HG03432 (cell line): ENCODE results near the gene HDGF.

ENCODE experiments used
- ATAC-seq: cut with Tn5 transposase; IDR thresholded peaks from one replicate; pipeline ENCODE4 v1.9.1; 2021; ENCODE audit warnings: mild to moderate bottlenecking, moderate library complexity; ENCODE audit not compliant: unreplicated experiment

The HDGF gene

DNA sequence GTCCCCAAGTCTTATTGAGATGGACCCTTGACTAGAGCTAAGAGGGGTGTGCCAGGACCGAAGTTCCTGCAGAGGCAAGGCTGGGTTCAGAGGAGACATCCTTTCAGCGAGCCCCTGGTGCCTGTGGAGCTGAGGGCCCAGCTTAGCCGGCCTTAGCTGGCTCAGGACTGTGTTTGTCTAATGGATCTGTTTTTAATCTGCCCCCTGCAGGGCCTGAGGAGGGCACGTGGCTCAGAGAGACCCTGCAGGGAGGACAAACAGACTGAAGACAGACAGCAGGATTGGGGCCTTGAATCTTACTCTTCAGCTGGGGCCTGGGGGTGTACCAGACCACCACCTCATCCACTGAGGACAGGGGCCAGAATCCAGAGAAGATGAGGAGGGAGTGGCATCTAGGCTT, 47.7 kb downstream of the HDGF start:
- ATAC-seq, result no peak

DNA sequence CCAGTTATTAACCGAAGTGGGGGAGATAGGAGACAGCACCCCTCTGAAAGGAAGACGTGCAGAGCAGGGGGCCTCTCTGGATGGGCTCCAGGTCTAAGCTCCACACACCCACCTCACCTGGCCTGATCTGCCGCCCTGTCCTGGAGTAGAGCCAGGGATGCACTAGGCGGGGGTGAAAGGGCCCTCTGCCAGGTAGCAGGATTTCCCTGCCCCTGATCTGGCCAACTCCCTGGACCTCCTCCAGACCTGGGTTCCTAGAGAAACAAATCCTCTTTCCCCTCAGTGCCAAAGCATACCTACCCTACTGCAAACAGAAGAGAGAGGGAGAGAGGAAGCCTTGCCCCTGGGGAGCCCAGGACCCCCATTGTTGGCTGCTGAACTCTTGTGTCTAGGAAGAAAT, 48.1 kb downstream of the HDGF start:
- no peak for ATAC-seq

DNA sequence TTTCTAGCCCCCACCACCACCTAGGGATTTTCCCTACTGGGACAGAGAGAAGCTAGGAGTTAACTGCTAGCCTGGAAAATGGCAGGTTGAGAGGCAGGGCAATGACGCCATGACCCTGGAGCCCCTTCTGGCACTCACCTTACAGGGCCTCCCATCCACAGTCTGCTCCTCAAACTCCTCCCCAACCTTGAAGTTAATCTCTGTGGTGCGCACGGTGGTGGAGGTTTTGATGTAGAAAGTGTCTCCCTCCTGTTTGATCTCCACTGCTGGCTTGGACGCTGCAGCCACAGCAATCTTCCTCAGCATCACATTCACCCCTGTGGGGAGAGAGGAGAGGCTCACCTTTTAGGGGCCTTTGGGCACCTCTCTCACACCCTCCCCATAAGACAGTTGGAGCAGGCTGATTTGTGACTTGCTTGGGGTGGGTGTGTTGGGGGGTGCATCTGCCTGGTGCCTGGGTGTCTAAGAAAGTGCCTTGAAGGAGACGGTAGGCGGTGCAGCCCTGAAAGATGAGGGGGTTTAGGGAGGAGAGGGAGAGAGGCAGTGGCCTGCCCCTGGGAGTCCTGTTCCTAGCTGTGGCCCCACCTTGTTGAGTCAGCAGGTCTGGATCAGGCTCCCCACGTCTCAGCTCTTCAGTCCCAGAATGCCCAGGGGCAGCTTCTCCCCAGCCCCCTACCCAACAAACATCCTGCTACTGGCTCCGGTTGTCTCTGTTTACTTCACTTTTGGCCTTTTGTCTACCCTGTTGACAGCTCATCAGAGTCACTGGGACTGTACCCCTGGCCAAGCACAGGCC, 50.5 kb downstream of the HDGF start:
- no peak for ATAC-seq

DNA sequence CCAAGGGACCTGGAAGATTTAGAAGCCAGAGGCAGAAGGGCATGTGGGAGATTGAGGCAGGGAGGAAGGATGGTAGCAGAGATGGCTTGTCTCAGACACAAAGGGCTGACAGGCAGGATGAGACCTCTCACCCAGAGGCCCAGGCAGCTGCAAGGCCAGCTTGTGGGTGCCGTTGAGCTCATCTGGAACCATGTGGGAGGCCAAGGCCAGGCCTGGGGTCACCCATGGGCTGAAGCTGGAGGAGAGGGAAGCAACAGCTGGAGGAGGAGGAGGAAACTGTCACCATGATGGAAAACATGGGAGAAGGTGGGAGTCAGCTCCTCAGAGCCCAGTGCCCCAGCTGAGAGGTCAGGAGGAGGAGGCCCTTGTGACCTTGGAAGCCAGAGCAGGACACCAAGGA, 52.5 kb downstream of the HDGF start:
- no peak for ATAC-seq

DNA sequence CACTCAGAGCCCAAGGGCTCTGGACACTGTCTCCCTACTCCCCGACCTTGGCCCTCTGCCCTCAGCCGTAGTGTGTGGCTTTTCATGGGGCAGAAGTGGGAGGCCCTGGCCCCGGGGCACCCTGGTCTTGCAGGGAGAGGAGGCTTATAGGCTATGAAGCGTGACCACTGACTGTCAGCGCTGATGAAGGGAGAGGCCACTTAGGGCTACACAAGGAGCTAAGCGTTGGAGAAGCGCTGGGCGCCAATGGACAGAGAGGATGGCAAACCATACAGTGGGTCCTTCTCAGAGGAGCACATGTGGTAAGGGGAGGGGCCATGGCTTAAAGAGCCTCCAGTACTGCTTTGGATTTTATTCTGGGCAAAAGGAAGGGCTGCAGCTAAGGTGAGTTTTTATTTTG, 54.0 kb downstream of the HDGF start:
- no peak for ATAC-seq

DNA sequence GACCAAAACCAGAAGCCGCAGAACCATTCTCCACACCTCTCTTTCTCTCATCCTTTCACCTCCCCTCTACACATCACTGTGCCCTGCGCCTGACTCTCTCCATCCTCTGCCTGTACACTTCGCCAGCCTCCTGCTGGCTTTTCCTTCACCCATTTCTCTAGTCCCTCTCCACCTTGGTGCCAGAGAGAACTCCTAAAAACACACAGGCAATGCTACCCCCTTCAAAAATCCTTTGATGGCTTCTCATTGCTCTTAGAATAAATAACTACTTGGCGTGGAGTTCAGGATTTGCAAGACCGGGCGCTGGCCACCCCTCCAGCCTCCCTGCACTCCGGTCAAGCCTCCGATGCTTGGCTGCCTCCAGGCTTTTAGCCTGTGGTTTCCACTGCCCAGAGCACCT, 54.7 kb downstream of the HDGF start:
- no peak for ATAC-seq

DNA sequence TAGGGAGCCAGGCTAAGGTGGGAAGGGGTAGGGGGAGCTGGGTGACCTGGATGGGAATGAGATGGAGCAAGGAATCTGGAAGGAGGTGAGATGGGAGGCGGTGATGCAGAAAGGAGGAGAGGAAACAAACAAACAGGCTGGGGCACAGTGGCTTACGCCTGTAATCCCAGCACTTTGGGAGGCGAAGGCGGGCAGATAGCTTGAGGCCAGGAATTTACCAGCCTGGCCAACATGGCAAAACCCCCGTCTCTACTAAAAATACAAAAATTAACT, 56.8 kb downstream of the HDGF start:
- no peak for ATAC-seq

DNA sequence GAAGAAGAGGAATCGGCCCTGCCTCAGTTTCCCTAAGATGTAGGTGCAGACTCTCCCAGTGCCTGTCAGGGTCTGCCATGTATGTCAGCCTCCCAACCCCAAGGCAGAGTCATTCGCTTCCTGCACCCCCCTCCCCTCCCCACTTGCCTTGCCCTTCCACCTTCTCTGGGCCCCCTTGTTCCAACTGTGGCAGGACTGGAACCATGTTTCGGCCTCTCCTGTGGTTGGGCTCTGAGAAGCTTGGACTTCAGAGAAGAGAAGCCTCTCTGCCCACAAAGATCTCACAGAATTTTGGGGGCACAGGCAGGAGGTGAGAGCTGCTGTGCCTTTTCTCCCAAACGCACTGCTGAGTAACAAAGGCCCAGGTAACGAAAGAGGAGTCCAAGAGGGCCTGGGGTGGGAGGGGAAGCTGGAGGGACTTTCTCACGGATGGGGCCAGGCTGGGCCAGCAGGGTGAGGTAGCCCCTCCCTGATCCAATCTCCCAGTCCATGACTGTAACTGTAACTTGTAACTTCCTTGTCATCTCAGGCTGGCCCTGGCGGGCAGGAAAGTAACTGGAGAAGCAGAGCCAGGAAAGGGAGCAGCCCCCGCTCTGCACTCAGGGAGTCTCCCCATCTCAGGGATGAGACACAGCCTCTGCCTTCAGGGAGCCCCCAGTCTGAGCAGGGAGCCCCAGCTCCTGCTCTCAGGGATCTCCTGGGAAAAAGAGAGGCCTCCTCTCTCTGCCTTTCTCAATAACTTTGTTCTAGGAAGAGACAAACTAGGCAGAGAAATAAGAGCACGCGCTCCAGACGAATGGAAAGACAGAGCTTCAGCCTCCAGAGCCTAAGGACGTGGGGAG, 57.4 kb downstream of the HDGF start:
- no peak for ATAC-seq

DNA sequence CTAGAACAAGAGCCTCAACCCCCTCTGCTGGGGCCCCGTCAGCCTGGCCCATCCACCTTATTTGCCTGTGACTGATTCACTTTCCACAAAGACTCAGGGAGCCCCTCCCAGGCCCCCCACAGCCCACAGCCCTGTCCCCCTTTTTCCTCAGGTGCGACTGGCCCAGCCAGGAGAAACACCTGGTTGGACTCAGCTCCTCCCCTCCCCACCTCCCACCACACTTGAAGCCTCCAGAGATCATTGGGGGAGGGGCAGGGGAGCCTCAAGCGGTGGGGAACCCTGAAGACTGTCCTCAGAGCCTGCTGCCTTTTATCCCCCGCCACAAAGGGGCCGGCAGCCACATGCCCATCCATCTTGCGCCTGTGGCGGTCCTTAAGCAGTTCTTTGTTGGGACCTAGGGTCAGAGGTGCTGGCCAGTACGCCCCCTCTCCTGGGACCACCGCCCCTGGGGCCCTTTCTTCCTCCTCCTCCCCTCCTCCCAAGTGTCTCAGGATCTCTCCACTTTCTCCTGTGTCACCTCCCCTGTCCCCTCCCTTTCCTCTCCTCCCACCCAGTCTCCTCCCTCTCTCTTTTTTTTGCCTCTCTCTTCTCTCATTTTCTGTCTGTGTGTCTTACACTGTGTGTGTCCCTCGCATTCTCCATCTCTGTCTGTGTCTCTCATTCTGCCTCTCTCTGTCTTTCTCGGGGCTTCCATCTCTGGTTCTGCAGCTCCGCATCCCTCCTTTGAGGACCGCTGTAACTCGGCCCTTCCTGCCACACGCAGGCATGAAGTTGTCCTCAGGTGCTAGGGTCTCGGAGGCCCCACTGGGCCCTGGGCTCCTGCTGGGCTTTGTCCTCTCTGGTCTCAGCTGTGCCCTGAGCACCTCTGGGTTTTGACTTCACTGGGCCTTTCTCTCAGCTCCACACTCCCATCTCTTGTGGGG, 58.3 kb downstream of the HDGF start:
- ATAC-seq, result no peak

DNA sequence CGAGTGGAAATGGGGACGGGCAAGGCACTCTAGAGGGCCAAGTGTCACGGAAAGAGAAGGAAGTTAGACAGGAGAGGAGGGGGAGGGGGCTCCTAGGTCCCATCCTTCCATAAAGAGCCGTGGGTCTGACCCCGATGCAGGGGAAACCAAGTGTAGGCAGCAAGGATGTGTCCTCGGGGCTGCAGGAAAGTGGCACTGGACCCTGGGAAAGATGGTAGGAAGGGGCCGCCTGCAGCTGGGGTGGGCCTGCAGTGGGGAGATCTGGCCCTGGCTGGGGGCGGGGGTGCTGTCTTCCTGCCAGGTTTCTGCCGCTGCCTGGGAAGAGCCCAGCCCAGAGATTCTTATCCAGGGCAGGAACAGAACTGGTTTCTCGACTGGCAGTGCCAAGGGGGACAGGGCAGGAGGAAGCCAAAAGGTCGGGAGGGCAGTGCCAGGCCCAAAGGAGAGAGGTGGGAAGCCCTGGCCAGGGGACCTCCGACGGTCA, 59.0 kb downstream of the HDGF start:
- ATAC-seq, result no peak
